IMR-90 (cell line): ENCODE data around the gene GPAT3. TPM values are rescaled to one million over a fixed set of nuclear protein-coding genes. Genes with fewer than 3 reads are reported as not detected.

ENCODE experiments used
- ATAC-seq: fragments of 200-7000 bp; cut with Tn5 transposase; 2 replicates; pipeline ENCODE4 v1.9.1; 2020; ENCODE audit warnings: low read depth, mild to moderate bottlenecking, moderate library complexity
- BruUV-seq: library from RNA; stranded (reverse); fragments of 400-500 nt; replicated peaks from 2 replicates; lab custom pipeline; 2021; lab: Mats Ljungman, UMichigan
- CTCF ChIA-PET: fragments of 300-600 bp; formaldehyde crosslinking; extraction: SDS; loops from one replicate; lab custom pipeline; 2021; ENCODE audit warnings: antibody characterized with exemption; lab: Yijun Ruan, JAX
- POLR2A ChIA-PET: fragments of 300-600 bp; sonication (Branson Sonifier 250); formaldehyde crosslinking; loops from one replicate; lab custom pipeline; 2022; ENCODE audit warnings: antibody characterized with exemption; ENCODE audit not compliant: unreplicated experiment; lab: Charles Lee
- DNase-seq: peaks from one replicate; pipeline ENCODE4 v3.0.0; 2013
- H2AFZ ChIP-seq: replicated peaks from 2 replicates; pipeline ENCODE3; 2013; ENCODE audit warnings: low read length, mild to moderate bottlenecking; ENCODE audit not compliant: poor library complexity
- H2AK5ac ChIP-seq: 2 replicates; pipeline ENCODE4 v1.6.1; 2013; ENCODE audit warnings: low read depth, low read length, inconsistent platforms
- H2AK9ac ChIP-seq: replicated peaks from 2 replicates; pipeline ENCODE3; 2013; ENCODE audit warnings: mild to moderate bottlenecking, low read depth, low read length, moderate library complexity; ENCODE audit not compliant: poor library complexity
- H2BK120ac ChIP-seq: 2 replicates; pipeline ENCODE4 v1.6.1; 2013; ENCODE audit warnings: low read depth, low read length, inconsistent platforms
- H2BK15ac ChIP-seq: 3 replicates; pipeline ENCODE4 v1.6.1; 2013; ENCODE audit warnings: low read depth, low read length, inconsistent platforms
- H2BK20ac ChIP-seq: 2 replicates; pipeline ENCODE4 v1.6.1; 2013; ENCODE audit warnings: low read depth, mild to moderate bottlenecking, inconsistent platforms, low read length, moderate library complexity
- H2BK5ac ChIP-seq: 2 replicates; pipeline ENCODE4 v1.6.1; 2013; ENCODE audit warnings: mild to moderate bottlenecking, low read depth, low read length, inconsistent platforms; ENCODE audit not compliant: poor library complexity, severe bottlenecking
- H3K14ac ChIP-seq: replicated peaks from 2 replicates; pipeline ENCODE4 v1.6.1; 2013; ENCODE audit warnings: low read depth, low read length, inconsistent platforms
- H3K18ac ChIP-seq: 2 replicates; pipeline ENCODE4 v1.6.1; 2013; ENCODE audit warnings: low read depth, low read length, control low read depth
- H3K23ac ChIP-seq: 2 replicates; pipeline ENCODE4 v1.6.1; 2013; ENCODE audit warnings: low read depth, low read length, inconsistent platforms
- H3K27ac ChIP-seq: 2 replicates; pipeline ENCODE4 v1.5.1; 2013; ENCODE audit warnings: mild to moderate bottlenecking, control low read depth, low read length; ENCODE audit not compliant: insufficient read depth
- H3K27me3 ChIP-seq: 2 replicates; pipeline ENCODE4 v1.6.1; 2013; ENCODE audit warnings: low read length; ENCODE audit not compliant: control insufficient read depth, insufficient read depth
- H3K36me3 ChIP-seq: 2 replicates; pipeline ENCODE4 v1.6.1; 2013; ENCODE audit warnings: low read length, mixed read lengths; ENCODE audit not compliant: control insufficient read depth, insufficient read depth
- H3K4ac ChIP-seq: 2 replicates; pipeline ENCODE4 v1.6.1; 2013; ENCODE audit warnings: low read depth, low read length, inconsistent platforms
- H3K4me1 ChIP-seq: 2 replicates; pipeline ENCODE4 v1.6.1; 2013; ENCODE audit warnings: low read length, mixed read lengths; ENCODE audit not compliant: control insufficient read depth, insufficient read depth
- H3K4me2 ChIP-seq: 2 replicates; pipeline ENCODE4 v1.6.1; 2013; ENCODE audit warnings: low read depth, mild to moderate bottlenecking, control low read depth, low read length, moderate library complexity
- H3K4me3 ChIP-seq: 2 replicates; pipeline ENCODE4 v1.5.1; 2013; ENCODE audit warnings: low read depth, mild to moderate bottlenecking, control low read depth, low read length, moderate library complexity; ENCODE audit not compliant: insufficient read depth
- H3K56ac ChIP-seq: 2 replicates; pipeline ENCODE4 v1.6.1; 2013; ENCODE audit warnings: low read length, inconsistent platforms; ENCODE audit not compliant: insufficient read depth; ENCODE audit errors: extremely low read depth
- H3K79me1 ChIP-seq, 2 experiments: 2 replicates each; pipeline ENCODE4 v1.6.1; 2013; ENCODE audit warnings: low read length in 2 of 2, inconsistent platforms in 1 of 2, low read depth in 1 of 2
- H3K9ac ChIP-seq: 2 replicates; pipeline ENCODE4 v1.6.1; 2013; ENCODE audit warnings: low read depth, low read length, control low read depth
- H3K9me1 ChIP-seq: 2 replicates; pipeline ENCODE4 v1.6.1; 2013; ENCODE audit warnings: low read length, inconsistent platforms; ENCODE audit not compliant: insufficient read depth
- H3K9me3 ChIP-seq: 2 replicates; pipeline ENCODE4 v1.6.1; 2013; ENCODE audit warnings: low read length; ENCODE audit not compliant: control insufficient read depth, insufficient read depth
- H4K20me1 ChIP-seq: 2 replicates; pipeline ENCODE4 v1.6.1; 2013; ENCODE audit warnings: low read length, inconsistent platforms; ENCODE audit not compliant: insufficient read depth
- H4K5ac ChIP-seq: 2 replicates; pipeline ENCODE4 v1.6.1; 2013; ENCODE audit warnings: mild to moderate bottlenecking, low read depth, low read length, control low read depth
- H4K8ac ChIP-seq, 2 experiments: 2 replicates each; pipeline ENCODE4 v1.6.1; 2013; ENCODE audit warnings: low read depth in 2 of 2, low read length in 2 of 2, control low read depth in 1 of 2, inconsistent platforms in 1 of 2
- H4K91ac ChIP-seq: 2 replicates; pipeline ENCODE4 v1.6.1; 2013; ENCODE audit warnings: low read depth, low read length, inconsistent platforms; ENCODE audit not compliant: insufficient read depth
- MXI1 ChIP-seq: IDR thresholded peaks from 2 replicates; pipeline ENCODE4 v1.6.1; 2012; ENCODE audit warnings: low read depth, mild to moderate bottlenecking, low read length, moderate library complexity, borderline replicate concordance
- POLR2A ChIP-seq: IDR thresholded peaks from 2 replicates; pipeline ENCODE4 v1.6.1; 2012; ENCODE audit warnings: mild to moderate bottlenecking, low read depth, low read length
- RAD21 ChIP-seq: IDR thresholded peaks from 2 replicates; pipeline ENCODE4 v1.6.1; 2012; ENCODE audit warnings: low read length, improper control_type of control experiment
- WGBS, 2 experiments: methylation state at CpG; one replicate each; pipeline versions ENCODE4 v1.1.5 to v1.1.7; 2013; ENCODE audit warnings: missing lambda C conversion rate in 2 of 2; ENCODE audit not compliant: insufficient read length in 1 of 2; ENCODE audit errors: extremely low coverage in 2 of 2; 5-methylcytosine and 5-hydroxymethylcytosine counted together
- dilution Hi-C: fragments of 300-500 bp; cut with HindIII; formaldehyde crosslinking; loops from one replicate; pipeline ENCODE4 v1.14.3; 2018; ENCODE audit warnings: low sequenced_read_pairs; ENCODE audit not compliant: unreplicated experiment
- in situ Hi-C: fragments of 300-500 bp; cut with MboI; formaldehyde crosslinking; loops from 3 replicates; pipeline ENCODE4 v1.14.3; 2019; ENCODE audit warnings: low sequenced_read_pairs, inconsistent platforms, mixed read lengths
- intact Hi-C: fragments of 100-400 bp; cut with micrococcal nuclease; formaldehyde crosslinking; loops from 2 replicates; pipeline ENCODE4 v1.10.0; 2022
- polyA plus RNA-seq, 3 experiments: library from polyadenylated mRNA; depleted of rRNA; stranded (reverse); fragments of >200 nt; gene quantifications; 2 replicates each; pipeline ENCODE4 v1.2.3, GENCODE V29; 2012; ENCODE audit warnings: low replicate concordance in 1 of 3
- total RNA-seq: library from RNA; depleted of rRNA; stranded (reverse); fragments of >200 nt; gene quantifications from 2 replicates; pipeline ENCODE4 v1.2.3, GENCODE V29; 2012

GPAT3 gene
- total and polyA plus RNA-seq, 2 of the 4 experiments (the other 2 are of a cell fraction), result 1.3 to 2.9 TPM

GRCh38 chr4:83572848-83573247 is 36.9 kb downstream of the GPAT3 start:
- CTCF ChIA-PET, result no interaction called here
- POLR2A ChIA-PET, result no interaction called here
- BruUV-seq, result no TSS peak

More at GRCh38 chr4:83572848-83573247, 36.9 kb downstream of the GPAT3 start:
- Histone ChIP-seq H2BK15ac (no peak overlapping the region), H3K9ac (no peak overlapping the region), H2BK120ac (no peak overlapping the region), H3K14ac (no peak overlapping the region), H3K4ac (no peak overlapping the region), H3K9me3 (no peaks in the 10 kb centered on the region), H3K27ac (no peak overlapping the region), H3K23ac (no peak overlapping the region), H3K79me1 (no peaks in the 10 kb centered on the region), H3K9me1 (peaks cover 3% of the 10 kb centered on the region; the same call in 1 of the 2 replicates), H3K18ac (no peak overlapping the region), H4K5ac (no peak overlapping the region), H3K4me3 (no peak overlapping the region), H2AK9ac (no peak overlapping the region), H3K4me1 (no peaks in the 10 kb centered on the region), H2BK5ac (no peak overlapping the region), H2AFZ (no peak overlapping the region), H4K20me1 (no peaks in the 10 kb centered on the region), H3K56ac (no peak overlapping the region), H3K27me3 (no peaks in the 10 kb centered on the region), H4K91ac (no peak overlapping the region), H2BK20ac (no peak overlapping the region), H3K36me3 (no peaks in the 10 kb centered on the region), H4K8ac (no peak overlapping the region), H3K4me2 (no peak overlapping the region), H2AK5ac (no peak overlapping the region)
- ATAC-seq (no peak), DNase-seq (no peak)
- in situ Hi-C loops, result no loop called here
- TF ChIP-seq MXI1, result no peak
- TF ChIP-seq POLR2A, result no peak
- no peak for TF ChIP-seq RAD21
- intact Hi-C loops, result no loop called here
- dilution Hi-C loops, result no loop called here
- WGBS, 2 experiments, result no CpG with 5 or more reads among the region's 3 CpGs
